HG03378 (cell line): Measurements from ENCODE around the gene UNC5B.

Source experiments
- ATAC-seq: cut with Tn5 transposase; IDR thresholded peaks from one replicate; pipeline ENCODE4 v1.9.1; 2021; ENCODE audit warnings: mild to moderate bottlenecking, moderate library complexity; ENCODE audit not compliant: unreplicated experiment

UNC5B gene

GRCh38 chr10:71222601-71223346 is 10.4 kb downstream of the UNC5B start:
- ATAC-seq = no peak

GRCh38 chr10:71223347-71224058 is 11.1 kb downstream of the UNC5B start:
- ATAC-seq = no peak

- ATAC-seq = no peak
These were observed 13.1 kb downstream of the UNC5B start for GRCh38 chr10:71225291-71226058.

GRCh38 chr10:71228875-71229675 is 16.7 kb downstream of the UNC5B start:
- ATAC-seq = no peak

GRCh38 chr10:71229726-71230655 is 17.6 kb downstream of the UNC5B start:
- ATAC-seq = no peak

- no peak for ATAC-seq
These were observed 18.3 kb downstream of the UNC5B start for GRCh38 chr10:71230656-71231025.

GRCh38 chr10:71231206-71231605 is 18.8 kb downstream of the UNC5B start:
- ATAC-seq = no peak

GRCh38 chr10:71232089-71232998 is 20.0 kb downstream of the UNC5B start:
- ATAC-seq = no peak

GRCh38 chr10:71233482-71233892 is 21.1 kb downstream of the UNC5B start:
- ATAC-seq = no peak

GRCh38 chr10:71234004-71234894 is 21.9 kb downstream of the UNC5B start:
- ATAC-seq = no peak

- ATAC-seq = no peak
These were observed 22.8 kb downstream of the UNC5B start for GRCh38 chr10:71234970-71235685.

- ATAC-seq = no peak
These were observed 23.4 kb downstream of the UNC5B start for GRCh38 chr10:71235808-71236207.

GRCh38 chr10:71236286-71236685 is 23.9 kb downstream of the UNC5B start:
- no peak for ATAC-seq

GRCh38 chr10:71236822-71237682 is 24.7 kb downstream of the UNC5B start:
- ATAC-seq = no peak

- ATAC-seq = no peak
These were observed 25.7 kb downstream of the UNC5B start for GRCh38 chr10:71237843-71238623.
